Cerebellar nuclear complex (tissue), 1 donor: Measurements from ENCODE around the gene MBNL1.
A peak's percentile ranks its signal among the peaks of the same experiment; 100 is the strongest.

Experiments
- DNase-seq, 2 experiments: peaks; one replicate each; lab custom pipeline; 2025; lab: John Stamatoyannopoulos, UW

The MBNL1 gene

DNA sequence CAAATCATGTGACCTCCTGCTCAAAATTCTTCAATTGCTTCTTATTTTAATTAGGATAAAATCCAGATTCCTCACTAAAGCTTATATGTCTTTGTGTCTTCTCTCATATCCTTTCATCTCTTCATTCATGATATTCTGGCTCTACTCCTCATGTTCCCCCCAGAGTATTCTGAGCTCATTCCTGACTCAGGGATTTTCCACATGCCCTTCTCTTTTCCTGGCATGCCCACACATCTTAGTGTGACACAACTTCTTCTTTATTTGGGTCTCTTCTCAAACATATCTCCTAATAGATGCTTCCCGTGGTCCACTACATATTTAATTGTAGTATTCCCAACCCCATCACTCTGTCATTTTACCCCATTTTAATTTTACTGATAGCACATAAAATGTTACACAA lies 15.2 kb upstream of the MBNL1 start:
- no peak for DNase-seq

DNA sequence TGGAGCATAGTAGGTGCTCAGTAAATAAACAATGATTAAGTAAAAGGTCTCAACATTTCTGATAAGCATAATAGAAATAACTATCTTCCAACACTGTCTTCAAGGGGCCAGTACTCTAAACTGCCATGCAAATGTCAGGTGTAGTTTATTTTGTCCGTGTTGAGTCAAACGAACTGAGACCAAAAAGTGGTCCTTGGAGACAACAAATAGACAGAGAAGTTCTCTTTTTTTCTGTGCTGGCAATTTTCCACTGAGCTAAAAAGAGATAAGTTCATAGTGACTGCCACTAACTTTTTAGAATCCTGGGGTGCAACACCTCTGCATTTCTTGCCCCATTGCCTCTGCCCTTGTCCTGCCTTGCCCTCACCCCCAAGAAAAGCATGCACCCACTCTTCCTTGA lies 14.7 kb upstream of the MBNL1 start:
- no peak for DNase-seq

DNA sequence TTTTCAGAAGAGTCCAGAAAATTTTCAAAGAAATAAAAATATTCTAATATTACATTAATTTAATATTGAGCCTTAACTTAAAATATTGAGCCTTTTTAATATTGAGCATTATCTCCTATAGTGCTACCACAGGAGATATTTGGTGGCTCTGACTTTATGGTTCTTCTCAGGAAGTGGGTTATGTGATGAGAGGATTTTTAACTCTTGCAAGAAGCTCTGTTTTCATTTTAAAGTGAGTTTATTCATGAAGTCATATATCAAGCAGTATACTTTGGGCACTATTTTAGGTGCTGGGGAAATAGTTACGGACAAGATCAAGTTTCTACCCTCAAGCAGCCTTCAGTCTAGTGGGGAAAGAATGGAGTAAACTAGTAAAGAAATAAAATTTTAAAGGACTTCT lies 13.4 kb upstream of the MBNL1 start:
- no peak for DNase-seq

DNA sequence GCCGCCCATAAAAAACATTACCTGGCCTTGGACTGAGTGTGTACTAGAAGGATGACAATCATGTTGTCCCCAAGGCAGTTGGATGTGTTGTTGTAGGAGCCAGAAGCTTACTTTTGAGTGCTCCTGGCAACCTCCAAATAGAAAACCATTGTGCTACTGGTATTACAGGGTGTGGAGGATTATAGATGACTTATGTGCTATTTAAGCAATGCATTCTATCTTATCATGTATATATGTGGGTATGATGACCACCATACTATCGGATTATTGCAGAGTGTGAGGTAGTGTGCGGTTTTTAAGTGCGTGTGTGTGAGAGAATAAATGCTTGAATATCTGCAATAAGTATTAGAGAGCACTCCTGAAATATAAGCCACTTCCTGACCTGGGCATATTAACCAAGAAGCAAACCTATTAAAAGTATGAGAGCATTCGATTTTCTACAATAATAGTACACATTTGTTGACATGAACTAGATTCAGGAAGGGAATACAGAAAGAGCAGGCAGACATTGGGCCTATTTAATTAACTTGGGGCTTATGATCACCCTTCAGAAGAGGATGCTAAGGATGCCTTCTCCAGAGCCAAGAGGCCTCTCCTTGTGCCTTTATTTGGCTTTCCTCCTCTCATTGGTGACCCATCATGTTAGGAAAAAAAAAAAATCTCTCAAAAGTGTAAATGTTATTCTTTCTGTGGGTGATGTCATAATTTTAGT lies 11.7 kb upstream of the MBNL1 start:
- no peak for DNase-seq

DNA sequence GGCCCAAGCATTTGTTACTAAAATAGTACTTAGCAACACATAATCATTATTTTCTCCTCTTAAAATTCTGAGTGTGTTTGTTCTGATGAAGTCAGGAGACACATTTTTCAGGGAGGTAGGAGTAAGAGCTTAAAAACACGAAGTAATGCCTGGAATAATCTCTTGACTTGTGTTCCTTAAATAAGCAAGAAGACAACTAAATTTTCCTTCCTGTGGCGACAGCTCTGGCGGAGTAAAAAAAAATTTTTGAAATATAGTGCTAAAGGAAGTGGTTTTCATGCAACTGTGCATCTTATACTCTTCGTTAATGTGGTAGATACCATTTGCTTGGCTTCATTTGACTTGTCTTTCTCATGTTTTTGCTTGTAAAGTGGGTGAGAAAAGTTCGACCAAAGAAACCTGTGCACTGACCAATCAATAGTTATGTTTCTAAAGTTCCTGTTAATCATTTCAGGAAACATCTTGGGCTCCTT lies 11.1 kb upstream of the MBNL1 start:
- no peak for DNase-seq

DNA sequence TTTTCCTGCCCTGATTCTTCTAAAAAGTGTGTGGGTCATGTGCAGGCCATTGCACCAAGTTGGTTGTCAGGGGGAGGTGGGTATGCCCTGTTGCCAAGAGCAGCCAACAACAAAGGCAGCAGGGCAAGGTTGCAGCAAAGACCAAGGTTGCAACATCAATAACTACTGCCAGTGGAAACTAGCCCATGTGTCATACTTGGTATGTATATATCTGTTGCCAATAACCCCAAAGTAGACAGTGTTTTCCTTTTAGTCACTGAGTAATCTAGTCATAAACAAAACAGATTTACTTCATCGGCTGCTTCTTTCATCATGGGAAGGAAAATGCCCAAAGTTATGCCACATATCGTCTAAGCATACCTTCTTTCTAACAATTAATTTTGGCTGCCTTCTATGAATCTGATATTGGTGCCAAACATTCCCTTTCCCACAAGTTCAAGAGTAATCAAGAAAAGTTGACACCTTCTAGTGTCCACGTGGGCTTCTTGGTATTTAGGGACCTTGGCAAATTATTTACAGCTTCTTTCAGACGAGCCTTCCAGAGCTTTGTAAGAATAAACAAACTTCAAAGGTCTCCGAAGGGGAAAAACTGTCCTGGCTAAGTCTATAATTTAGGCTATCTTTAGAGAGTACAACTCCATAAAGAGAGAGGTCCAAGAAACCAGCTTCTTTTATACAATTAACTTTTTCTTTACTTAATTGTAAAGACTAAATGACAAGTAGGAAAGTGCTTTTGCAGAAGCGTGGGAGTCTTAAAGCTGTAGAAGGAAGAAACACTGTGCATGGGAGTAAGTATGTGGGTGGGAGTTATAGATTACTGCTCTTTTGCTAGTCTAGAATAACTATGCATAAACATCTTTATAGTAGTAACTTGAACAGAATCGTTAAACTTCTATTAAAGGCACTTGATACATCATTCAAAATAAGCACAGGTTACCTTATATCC lies 10.0 kb upstream of the MBNL1 start:
- DNase-seq, result no peak

DNA sequence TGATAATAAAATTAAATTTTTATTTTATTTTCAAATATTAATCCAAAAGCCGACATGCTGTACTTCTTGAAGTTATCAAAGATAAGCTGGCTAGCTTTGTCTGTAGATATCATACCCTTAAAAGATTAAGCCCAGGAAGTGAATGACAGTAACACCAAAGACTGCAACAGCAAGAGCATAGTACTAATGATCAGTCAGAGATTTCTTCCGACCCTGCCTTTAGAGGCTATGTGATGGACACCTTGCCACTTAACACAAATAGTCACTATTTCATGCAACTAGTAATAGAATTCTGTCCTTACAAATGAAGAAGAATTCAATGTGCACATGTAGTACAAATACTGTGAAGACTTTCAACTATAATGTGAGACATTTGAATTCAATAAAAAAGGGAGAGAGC lies 9.3 kb upstream of the MBNL1 start:
- DNase-seq, result no peak

DNA sequence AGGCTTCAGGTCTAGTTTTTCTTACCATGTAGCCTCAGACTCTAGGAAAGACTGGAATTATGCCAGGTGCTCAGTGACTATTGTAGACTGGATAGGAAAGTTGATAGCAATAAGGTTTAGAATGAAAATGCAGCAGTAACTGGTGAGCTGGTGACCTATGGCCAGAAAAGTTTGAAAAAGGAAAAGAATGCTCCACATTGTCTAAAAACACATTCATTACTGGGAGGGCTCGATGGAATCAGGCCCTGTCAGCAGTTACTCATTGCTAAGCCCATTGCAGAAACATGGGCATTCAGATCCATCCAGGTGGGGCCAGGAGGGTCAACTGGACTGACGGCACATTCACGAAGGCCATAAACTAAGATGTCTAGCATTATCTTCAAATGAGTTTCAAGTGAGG lies 8.7 kb upstream of the MBNL1 start:
- DNase-seq, result no peak

DNA sequence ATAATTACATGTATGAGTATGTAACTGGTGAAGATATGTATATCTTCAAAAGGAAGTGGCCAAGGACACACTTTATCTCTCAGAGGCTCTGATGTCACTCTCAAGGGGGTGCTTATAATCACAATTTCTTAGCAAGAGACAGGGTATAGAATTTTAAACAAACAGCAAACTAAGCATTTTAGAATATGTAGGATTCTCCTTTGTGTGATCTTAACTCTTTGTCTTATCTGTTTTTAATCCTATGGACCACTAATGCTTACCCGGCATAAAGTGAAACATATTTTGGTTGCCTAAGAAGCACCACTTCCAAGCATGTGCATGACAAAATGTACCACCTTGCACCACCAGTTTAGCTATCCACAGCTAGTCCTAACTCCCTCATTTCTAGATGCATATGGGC lies 8.2 kb upstream of the MBNL1 start:
- no peak for DNase-seq

DNA sequence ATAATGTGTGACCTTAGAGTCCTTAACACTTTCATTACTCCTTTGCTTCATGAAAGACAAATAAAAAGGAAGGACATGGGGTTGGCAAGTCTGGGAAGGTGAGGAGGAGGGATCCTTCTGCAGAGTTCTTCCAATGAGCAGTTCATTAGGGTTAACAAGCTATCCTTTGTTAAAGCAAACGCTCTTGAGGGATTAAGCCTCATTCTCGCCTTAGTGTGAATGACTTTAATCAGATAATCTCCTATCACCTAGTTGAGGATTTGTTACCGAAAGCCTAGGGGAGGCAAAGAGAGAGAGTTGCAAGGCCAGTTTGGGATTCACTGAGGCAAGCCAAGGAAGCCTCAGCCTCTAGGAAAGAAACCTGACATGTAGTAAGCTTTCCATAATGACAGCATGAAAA lies 7.4 kb upstream of the MBNL1 start:
- no peak for DNase-seq

DNA sequence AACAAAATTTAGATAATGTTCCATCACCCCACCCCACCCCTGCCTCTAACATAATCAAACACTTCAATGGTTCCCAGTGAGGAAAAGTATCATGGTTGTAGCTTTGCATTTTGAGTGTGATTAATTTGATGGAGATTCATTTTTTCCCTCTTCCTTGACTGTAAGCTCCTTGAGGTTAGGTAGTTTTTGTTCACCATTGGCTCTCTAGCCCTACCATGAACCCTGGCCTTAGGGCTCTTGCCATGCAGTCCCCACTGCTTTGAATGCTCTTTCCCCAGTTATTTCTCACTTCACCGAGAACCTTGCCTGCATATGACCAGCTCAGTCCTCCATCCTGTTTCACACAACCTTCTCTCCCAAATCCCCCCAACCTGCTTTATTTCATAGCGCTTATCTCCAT lies 5.0 kb upstream of the MBNL1 start:
- DNase-seq, result no peak

DNA sequence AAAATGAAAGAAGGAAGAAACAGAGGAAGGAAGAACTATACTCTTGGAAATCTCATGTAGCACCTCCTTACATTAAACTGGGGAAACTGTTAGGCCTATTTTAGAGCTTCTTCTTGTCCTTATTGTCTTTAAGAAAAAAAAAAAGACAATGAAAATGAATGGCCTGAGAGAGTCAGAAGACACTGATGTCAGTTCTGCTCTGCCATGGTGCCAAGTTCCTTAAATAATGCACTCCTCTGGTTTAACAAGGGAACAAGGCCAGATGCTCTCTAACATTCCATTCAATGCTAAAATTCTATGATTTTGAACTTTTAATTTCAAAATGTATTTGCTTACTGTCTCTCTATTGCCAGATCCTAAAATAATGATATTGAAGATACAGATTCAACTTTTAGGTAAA lies 4.4 kb upstream of the MBNL1 start:
- no peak for DNase-seq

DNA sequence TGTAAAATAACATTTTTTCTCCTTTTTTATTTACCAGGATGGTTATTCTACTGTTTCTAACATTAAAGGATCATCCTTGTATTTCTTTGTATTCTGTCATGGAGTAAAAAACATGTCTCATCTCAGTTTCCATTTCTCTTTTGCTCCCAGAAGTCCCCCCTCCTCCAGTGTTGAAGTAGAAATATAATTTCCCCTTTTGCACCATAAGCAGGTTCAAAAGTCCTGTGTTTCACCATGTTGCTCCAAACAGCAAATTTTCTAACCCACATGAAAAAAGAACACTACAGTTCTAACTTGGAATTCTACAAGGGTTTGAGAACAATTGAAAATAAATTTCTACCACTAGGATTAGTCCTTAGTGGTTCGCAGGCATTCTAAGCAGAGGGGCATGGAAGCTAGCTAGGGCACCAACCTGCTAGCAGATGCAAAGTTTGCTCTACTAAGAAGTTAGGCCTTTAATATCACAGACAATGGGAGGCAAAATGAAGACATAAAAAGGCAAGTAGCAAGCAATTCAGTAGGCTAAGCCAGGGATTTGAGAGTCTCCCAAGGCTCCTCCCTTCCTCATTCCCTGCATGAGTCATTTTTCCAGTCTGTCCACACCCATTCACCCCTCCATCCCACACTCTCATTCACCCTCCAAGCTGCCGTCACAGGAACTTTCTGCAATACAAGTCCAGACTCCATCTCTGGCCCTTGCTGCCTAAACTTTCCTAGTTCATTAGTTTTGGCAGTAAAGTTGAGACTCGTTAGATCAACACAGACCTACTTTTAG lies 2.3 kb upstream of the MBNL1 start:
- no peak for DNase-seq

DNA sequence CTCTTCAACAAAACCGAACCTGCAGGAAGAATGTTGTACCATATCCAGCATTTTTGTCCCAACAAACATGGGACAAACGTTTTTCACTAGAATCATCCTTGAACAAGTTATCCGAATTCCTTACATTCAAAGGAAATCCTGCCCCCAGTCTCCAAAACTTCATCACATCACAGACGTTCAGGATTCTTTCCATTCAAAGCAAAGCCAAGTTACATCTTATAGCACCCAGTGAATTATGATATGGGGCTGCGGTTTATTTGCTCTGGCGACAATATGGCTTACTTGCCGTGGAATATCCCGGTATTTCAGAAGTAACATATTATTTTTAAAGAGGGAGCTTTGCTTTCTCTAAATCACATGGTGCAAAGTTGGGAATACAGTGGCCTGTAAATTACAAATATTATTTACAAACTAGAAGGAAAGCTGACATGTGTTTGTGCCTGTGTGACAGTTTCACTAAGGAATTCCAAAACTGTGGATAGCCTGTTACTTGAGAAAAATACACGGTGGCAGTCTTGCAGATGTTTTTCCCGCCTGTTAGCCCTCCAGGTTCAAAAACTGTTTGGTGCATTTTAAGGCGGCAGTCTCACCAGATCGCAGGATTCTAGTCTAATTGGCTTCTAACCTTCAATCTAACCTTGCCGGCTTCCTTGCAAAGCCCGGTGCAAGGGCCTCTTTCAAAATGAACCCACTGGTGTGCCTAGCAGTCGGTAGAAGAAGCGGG lies 736 bp upstream of the MBNL1 start:
- DNase-seq, result peak in 1 of 2 experiments; percentile 30

DNA sequence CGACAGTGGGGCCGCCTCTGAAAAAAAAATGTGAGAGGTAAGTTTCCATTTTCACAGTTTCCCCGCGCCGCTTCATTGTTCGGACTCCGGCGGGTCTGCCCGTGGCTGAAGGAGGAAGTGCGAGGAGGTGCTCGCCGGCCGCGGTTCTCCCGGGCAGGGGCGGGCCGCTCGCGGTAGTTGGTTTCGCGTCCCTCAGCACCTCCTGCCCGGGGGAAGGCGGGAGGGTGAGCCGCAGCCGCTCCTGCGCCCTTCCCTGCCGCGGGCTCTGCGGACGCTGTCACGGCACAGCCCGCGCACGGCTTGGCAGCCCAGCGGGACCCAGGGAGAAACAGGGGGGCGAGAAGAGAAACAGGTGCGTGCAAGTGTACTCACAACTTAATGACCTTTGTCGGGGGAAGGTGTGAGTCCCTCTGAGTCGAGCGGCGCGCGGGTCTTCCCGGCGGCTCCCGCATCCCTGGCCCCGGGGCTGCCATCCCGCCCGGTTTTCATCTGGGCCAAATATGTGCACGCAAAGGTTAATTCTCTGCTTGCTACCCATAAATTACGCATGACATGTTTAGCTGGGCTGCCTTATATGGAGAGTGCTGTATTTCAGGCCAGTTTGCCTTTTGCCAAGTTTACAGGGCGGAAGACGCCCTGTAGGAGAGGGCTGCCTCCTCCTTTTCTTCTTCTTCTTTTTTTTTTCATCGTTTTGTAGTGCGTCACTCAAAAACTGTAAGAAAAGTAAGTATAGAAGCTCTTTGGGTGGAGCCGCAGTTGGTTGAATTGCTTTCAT lies 514 bp downstream of the MBNL1 start:
- DNase-seq, result no peak

DNA sequence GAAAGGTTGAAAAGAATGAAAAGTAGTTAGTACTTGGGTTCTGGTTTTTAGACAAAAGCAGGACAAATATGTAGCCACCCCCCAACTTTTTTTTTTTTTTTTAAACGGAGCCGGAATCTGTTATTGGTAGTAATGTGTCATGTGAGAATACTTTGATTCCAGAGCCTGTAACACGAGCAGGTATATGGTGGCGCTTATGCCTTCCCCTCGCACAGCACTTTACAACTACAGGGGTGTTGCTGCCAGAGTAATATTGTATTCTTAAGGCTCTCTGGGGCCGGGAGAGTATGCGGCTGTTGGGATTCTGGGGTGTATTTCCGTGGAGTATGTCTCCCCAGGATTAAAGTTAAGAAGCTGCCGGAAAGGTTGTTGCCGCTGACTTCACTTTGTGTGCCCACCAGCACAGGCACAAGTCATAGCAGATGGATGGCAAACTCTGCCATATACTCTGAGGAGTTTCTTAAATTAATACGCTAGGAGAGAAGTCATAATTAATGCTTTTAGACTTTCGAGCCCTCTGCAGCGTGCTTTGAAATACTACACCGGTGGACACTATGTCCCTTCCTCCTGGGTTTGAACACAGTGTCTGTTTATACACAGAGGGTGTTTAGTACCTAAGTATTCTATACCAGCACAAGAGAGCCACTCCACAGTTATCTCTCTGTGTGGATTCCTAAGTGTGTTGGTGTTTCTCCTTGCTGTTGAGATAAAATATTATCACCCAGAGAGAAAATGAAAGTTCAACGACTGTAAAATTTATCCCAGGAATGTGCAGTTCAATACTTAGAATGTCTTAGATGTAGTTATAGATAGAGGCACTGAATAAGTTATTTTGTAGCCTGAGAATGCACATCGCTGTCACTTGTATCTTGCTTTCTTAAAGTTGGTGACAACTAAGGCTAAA lies 1.4 kb downstream of the MBNL1 start:
- no peak for DNase-seq

DNA sequence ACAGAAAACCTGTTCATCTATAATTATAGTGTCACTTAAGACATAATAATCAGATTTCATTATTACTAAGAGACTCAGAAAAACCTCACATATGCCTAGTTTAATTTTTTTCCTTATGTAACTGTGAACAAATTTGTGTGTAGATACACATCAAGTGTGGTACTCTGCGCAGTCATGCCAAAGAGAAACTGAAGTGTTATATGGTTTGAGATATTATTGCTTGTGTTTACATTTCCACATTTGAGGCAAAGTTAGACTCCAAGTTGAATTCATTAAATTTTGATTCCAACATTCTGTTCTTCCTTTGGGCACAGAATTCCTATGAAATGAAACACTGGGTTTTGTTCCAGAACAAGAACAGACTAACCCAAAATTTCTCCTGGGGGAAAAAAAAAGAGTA lies 2.2 kb downstream of the MBNL1 start:
- DNase-seq, result no peak

DNA sequence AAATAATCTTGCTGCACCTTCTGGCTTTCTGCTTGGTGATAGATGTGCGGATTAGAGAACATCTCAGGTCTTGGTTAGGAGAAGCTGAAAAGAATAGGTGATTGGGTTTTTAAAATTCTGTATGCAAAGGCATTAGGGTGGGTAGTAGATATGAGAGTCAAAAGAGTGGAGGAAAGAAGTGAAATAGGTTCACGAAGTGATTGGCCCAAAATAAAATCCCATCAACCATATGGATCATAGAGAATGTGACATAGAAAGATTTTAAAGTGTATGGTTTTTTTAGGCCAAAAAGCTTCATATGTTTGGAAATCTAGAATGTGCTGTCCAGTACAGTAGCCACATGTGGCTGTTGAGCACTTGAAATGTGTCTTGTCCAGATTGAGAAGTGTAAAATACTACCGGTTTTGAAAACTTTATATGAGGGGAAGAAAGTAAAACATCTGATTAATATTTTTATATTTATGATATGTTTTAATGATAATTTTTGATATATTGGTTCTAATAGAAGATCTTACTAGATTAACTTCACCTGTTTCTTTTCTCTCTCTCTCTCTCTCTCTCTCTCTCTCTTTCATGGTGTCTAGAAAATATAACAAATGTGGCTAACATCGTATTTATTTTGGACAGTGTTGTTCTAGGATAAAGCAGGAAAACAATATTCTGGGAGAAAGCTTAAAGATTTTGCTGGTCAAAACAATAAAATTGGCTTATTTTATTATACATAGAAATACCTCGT lies 2.9 kb downstream of the MBNL1 start:
- no peak for DNase-seq

DNA sequence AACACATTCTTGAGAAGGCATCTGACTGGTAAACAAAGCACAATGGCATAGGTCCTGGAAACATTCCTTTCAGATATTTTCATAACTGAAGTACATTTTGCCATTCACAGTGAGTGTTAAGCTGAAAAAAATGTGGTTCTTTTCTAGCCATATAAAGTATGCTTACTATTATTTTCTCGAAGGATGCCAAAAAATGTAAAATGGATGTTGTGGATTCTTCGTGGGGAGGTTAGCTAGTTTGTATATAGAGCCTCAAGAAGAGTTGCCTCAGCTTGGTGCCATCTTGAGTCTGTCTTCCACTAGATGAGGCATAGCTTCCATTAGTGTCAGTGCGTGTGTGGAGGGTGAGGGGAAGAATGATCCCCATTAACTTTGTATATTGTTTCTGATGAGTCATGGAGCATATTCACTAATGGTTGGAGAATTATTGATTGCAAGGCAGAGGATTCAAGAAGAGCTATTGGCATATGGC lies 4.1 kb downstream of the MBNL1 start:
- DNase-seq, result no peak
